Breast epithelium (tissue), 3 donors: ENCODE data around the gene MUC5AC.

Experiments
- CTCF ChIP-seq, 3 donors: fragments of 450-650 bp; IDR thresholded peaks; one replicate each; pipeline ENCODE4 v1.5.1; 2016 to 2017; ENCODE audit warnings: antibody characterized with exemption in 3 of 3, mild to moderate bottlenecking in 3 of 3, moderate library complexity in 3 of 3
- POLR2A ChIP-seq: fragments of 450-650 bp; IDR thresholded peaks from one replicate; pipeline ENCODE4 v1.6.1; 2016; ENCODE audit warnings: antibody characterized with exemption, mild to moderate bottlenecking, moderate library complexity
- POLR2AphosphoS5 ChIP-seq, 3 donors: sonication (generic); formaldehyde crosslinking; IDR thresholded peaks; one replicate each; pipeline ENCODE4 v1.6.1; 2017; ENCODE audit warnings: antibody characterized with exemption in 3 of 3

DNA sequence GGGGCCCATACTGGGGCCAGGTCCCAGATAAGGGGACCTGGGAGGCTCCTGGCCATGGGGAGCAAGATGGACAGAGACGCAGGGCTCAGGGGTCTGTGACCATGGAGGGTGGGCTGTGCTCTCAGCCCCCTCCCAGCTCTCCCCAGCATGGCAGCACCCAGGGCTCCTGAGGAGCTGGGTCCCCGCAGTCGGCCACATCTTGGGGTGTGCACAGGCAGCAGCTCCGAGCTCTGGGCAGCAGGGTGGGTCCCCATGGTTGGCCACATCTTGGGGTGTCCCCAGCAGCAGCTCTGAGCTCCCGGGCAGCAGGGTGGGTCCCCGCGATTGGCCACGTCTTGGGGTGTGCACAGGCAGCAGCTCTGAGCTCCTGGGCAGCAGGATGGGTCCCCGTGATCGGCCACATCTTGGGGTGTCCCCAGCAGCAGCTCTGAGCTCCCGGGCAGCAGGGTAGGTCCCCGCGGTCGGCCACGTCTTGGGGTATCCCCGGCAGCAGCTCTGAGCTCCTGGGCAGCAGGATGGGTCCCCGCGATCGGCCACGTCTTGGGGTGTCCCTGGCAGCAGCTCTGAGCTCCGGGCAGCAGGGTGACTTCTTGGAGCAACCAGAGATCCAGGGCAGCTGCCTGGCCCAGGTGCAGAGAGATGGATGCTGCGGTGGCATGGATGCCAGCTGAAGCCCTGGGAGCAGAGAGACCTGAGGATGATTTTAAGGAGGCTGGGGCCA, 46.8 kb downstream of the MUC5AC start:
- TF ChIP-seq POLR2AphosphoS5 (IDR thresholded peaks at IDR 0.05), result no peak
- TF ChIP-seq CTCF (IDR thresholded peaks at IDR 0.05), result no peak
- TF ChIP-seq POLR2A, result no peak
